Measurements from ENCODE around the gene UBAC1.

UBAC1 gene

DNA sequence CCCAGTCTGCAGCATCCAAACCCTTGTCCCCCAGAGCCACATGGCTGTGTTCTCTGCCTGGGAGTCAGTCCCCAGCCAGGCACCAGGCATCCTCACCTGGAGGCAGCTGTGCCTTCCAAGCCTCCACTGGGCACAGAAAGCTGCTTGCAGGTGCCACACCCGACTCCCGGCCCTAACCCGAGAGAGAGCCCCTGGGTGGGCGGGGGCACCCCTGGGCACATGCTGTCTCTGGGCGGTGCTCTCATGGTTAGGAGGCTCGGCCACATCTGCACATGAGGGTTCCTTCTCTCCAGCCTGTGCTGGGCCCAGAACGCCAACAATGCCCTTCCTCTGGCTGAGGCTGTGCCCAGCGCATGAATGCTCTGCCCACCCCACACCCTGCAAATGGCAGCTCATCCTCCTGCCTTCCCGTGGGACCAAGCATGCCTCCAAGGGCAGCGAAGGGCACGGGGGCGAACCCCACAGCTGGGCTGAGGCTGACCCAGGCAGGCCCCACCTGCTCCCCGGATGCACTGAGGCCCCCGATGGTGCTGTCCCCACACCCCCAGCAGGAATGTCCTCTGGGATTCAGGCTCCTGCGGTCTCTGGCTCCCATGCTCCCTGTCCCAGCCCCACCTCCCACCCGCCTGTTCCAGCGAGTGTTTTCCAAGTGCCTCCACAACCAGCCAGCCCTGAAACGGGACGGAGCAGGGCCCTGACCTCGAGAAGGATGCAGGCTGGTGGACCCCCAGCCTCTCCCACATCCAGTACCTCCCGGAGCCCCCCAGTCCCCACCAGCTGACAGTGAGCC is 31.3 kb downstream of the UBAC1 start:
- Mint-ChIP-seq H3K36me3 (peaks cover 56% of the 10 kb centered on the region), H3K27ac (no peak overlapping the region), H3K4me3 (no peak overlapping the region), H3K9me3 (no peaks in the 10 kb centered on the region), H3K4me1 (peaks cover 32% of the 10 kb centered on the region), H3K27me3 (no peaks in the 10 kb centered on the region)
- no peak for ATAC-seq

DNA sequence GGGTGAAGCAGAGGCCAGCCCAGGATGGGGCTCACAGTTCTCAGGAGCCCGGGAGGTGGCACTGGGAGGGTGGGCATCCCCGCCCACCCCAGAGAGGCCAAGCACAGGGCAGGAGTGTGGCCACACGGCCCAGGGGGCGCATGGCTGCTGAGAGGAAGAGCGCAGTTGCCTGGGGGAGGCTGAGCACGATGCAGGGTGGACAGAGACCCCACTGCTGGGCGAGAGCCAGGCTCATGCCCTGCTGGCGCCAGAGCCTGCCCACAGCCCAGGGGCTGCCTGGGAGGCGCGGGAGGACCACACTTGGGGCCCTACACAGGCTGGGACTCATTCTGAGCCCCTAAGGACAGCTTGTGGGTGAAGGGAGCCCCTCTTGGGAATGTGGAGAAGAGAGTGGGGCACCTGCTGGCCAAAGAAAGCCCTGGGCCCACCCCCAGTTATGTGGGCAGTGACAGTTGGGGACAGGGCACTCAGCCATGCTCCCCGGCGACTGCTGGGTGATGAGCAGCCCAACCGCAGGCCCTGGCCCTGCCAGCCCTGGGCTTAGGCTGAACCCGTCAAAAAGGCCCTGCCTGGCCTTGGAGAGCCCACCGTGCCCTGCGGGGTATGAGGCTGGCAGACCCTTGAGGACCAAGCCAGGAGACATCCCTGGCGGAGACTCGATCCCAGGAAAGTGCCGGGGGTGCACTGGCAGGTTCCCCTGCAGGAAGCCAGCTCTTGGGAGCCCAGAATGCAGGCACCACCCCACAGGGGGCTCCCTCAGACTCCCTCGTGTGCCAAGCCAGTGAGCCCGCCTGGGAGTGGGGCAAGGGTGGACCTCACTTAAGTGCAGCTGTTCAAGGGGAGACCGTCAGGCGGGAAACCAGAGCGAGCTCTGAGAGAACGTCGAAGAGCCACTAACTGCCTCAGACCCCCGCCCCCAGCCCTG is 32.2 kb downstream of the UBAC1 start:
- H3K4me3 Mint-ChIP-seq: no peak overlapping the region
- H3K36me3 Mint-ChIP-seq: peaks cover 60% of the 10 kb centered on the region
- ATAC-seq: no peak
- H3K4me1 Mint-ChIP-seq: peaks cover 33% of the 10 kb centered on the region
- H3K27ac Mint-ChIP-seq: no peak overlapping the region
- H3K9me3 Mint-ChIP-seq: no peaks in the 10 kb centered on the region
- no peaks in the 10 kb centered on the region for H3K27me3 Mint-ChIP-seq

DNA sequence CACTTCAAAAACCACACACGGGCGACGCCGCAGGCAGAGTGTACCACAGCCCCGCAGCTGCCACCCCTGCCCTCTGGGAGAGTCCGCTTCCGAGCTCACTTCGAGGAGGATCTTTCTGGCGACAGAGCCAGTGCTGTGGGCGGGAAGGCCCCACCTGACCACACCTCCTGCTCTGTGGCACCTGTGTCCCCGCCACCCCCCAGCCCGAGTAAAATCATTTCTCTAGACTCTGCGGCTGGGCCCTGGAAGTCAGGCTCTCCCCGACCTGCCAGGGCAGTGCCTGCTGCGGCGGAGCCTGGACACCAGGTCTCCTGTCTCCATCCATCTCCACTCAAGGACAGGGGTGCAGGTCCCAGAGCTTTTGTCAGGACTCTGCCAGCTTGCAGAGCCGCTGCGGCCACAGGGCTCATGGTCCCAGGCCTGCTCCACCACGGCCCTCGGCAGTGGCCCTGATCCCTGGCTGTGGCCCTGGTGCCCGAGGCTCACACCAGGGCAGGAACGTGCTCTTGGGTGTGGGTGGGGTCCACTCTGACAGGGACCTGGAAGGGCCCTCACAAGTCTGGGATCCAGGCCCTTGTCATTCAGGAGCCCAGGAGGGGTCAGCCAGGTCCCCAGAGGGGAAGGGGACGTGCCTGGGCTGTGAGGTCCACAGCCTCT is 33.0 kb downstream of the UBAC1 start:
- Mint-ChIP-seq H3K27ac (no peak overlapping the region), H3K4me1 (peaks cover 33% of the 10 kb centered on the region), H3K27me3 (no peaks in the 10 kb centered on the region), H3K9me3 (no peaks in the 10 kb centered on the region), H3K36me3 (peaks cover 52% of the 10 kb centered on the region), H3K4me3 (no peak overlapping the region)
- ATAC-seq: no peak

DNA sequence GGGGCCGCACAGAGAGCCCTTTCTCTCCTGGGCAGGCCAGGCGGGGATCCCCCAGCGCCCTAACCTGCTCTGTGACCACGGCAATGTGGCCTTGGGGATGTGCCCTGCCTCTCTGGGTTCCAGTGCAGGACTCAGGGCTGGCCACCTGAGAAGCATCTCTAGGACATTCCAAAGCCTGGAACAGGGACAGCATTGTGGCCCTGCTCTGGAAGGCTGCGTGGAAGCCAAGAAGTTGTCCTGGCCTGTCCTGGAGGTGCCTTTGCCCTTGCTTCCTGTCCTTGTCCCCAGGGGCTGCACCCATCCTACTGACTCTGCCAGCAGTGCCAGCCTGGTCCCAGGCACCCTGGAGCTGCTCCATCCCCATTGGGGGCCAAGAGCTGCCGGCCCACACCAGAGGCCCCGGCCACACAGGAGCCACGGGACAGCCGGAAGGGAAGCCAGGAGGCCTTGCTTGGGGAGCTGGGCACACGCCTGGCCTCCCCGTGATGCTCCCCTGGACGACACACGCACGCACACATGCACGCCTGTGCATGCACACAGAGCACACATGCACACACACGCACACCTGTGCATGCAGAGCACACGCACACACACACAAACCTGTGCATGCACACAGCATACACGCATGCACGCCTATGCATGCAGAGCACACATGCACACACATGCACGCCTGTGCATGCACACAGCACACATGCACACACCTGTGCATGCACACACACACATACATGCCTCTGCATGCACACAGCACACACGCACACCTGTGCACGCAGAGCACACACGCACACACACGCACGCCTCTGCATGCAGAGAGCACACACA is 33.8 kb downstream of the UBAC1 start:
- Mint-ChIP-seq H3K4me3 (no peak overlapping the region), H3K9me3 (no peaks in the 10 kb centered on the region), H3K27ac (no peak overlapping the region), H3K4me1 (peaks cover 33% of the 10 kb centered on the region), H3K27me3 (no peaks in the 10 kb centered on the region), H3K36me3 (peaks cover 44% of the 10 kb centered on the region)
- ATAC-seq: no peak

DNA sequence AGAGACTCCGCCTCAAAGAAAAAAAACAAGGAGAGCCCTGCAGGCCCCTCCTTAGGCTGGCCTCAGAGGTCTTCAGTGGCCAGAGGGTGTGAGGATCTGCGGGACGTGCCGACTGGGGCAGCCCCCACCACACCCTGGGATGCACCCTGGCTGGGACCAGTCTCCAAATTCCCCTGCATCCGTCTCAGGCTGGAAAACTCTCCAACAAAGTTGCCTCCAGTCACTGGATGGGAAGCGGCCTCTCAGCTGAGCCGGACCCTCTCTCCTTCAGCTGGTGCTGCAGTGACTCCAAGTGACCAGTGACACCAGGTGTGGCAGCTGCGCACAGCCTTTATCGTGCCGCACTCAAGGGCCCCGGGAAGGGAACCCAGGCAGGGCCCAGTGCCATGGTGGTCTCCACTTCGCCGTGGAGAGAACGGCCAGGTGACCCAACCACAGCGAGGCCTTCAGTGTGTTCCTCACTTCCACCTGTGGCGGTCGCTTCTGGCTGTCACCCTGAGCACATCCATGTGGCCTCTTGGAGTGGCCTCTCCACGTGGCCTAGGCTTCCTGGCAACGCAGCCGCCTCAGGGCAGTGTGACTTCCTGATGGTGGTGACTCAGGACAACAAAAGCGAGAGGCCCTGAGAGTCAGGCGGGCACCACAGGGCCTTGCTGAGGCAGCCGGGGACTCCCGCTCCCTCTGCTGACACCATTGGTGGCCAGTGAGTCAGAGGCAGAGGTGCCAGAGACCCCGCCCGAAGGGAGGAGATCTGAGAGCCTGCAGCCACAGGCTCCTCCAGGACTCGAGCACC is 34.6 kb downstream of the UBAC1 start:
- Mint-ChIP-seq H3K4me3 (no peak overlapping the region), H3K27me3 (no peaks in the 10 kb centered on the region), H3K36me3 (peaks cover 37% of the 10 kb centered on the region), H3K4me1 (peaks cover 33% of the 10 kb centered on the region), H3K27ac (no peak overlapping the region), H3K9me3 (no peaks in the 10 kb centered on the region)
- peak; percentile 79 for ATAC-seq

DNA sequence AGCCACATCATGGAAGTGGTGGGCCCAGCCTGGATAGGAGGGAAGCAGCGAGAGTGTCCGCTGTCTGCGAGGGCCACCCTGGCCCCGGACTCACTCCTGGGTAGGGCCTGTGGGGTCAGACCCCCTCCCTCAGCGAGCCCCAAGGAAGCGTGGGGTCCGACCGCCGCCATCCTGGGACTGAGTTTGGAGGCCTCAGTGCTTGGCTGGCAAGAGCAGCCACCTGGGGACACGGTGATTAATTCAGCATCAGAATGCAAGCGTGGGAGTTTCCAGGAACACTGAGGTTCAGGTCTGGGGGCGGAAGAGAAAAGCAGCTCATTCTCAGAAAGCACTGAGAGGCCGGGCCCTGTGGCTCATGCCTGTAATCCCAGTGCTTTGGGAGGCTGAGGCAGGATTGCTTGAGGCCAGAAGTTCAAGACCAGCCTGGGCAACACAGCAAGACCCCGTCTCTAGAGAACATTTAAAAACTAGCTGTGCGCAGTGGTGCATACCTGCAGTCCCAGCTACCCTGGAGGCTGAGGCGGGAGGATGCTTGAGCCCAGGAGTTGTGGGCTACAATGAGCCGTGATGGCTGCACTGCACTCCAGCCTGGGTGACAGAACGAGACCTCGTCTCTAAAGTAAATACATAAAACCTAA is 35.6 kb downstream of the UBAC1 start:
- H3K27ac Mint-ChIP-seq: peak overlapping the region; percentile 76
- peak; percentile 73 for ATAC-seq
- no peak overlapping the region for H3K4me3 Mint-ChIP-seq
- no peaks in the 10 kb centered on the region for H3K9me3 Mint-ChIP-seq
- peaks cover 31% of the 10 kb centered on the region for H3K4me1 Mint-ChIP-seq
- no peaks in the 10 kb centered on the region for H3K27me3 Mint-ChIP-seq
- peaks cover 27% of the 10 kb centered on the region for H3K36me3 Mint-ChIP-seq

DNA sequence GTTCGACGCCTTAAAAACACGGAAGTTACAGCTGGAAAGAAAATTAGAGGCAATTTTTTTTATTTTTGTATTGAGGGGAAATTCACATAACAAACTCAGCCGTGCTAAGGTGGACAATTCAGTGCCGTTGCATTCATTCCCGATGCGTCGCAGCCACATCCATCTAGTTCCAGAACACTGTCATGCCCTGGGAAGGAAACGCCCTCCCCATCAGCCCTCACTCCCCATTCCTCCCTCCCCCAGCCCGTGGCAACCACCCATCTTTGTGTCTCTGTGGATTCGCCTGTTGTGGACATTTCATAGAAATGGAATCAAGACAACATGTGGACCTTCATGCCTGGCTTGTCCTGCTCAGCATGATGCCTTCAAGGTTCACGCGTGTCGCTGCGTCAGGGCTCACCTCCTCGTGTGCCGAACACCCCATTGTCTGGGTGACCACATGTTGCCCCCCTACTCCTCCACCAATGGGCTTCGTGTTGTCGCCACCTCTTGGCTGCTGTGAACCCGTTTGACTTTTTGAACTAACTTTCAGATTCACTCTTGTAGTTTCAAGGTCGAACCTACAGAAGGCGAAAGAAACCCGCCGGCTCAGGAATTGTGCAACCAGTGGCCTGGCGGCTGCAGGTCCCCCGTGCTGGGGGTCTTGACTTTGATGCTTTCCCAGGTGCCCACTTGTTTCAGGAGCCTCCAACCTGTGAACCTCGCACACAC is 36.4 kb downstream of the UBAC1 start:
- ATAC-seq: no peak
- H3K4me1 Mint-ChIP-seq: peaks cover 23% of the 10 kb centered on the region
- no peaks in the 10 kb centered on the region for H3K9me3 Mint-ChIP-seq
- no peaks in the 10 kb centered on the region for H3K27me3 Mint-ChIP-seq
- H3K4me3 Mint-ChIP-seq: no peak overlapping the region
- H3K27ac Mint-ChIP-seq: peak overlapping the region; percentile 76
- H3K36me3 Mint-ChIP-seq: peaks cover 18% of the 10 kb centered on the region

DNA sequence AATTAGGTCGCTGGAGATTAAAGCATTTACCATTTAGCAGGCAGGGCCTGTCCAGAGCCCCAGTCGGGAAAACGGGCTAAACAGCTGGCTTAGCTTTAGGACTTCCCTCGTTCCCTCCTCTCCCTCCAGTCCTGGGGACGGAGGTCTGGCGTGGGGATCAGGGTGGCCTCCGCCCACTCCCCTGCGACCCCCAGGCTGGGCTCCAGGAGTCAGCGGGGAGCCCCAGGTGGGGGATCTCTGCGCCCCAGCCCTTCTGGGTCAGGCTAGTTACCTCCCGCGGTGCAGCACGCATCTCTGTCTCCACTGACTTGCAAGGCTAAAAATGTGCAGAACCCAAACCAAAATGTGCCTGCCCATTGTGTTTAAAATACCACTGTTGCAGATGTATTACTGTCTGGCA is 37.7 kb downstream of the UBAC1 start:
- Mint-ChIP-seq H3K27me3 (no peaks in the 10 kb centered on the region), H3K36me3 (peaks cover 27% of the 10 kb centered on the region), H3K9me3 (peaks cover 4% of the 10 kb centered on the region), H3K4me3 (no peak overlapping the region), H3K27ac (no peak overlapping the region), H3K4me1 (peaks cover 21% of the 10 kb centered on the region)
- no peak for ATAC-seq

DNA sequence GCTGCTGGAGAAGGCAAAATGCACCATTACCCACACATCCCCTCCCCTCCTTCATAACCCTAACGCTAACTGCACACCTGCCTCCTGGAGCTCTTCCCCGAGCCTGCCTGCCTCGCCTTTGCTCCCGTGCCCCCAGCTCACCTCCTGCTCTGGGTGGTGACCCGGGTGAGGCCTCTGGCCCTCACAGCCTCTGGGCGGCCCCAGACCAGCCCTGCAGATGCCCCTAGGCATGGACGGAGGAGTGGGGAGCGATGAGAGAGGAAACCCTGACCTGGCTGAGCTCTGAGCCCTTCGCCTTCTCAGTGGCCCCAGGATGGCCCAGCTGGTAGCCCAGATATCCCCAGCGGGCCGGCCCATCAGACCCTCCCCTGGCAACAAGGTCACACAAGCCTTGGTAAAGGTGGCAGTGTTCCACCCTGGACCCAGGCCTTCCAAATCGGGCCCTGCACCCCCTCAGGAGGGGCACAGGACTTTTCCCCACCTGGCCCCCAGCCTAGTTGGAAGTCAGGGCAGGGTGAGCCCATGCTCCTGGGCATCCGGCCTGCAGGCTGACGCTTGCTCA is 39.3 kb downstream of the UBAC1 start:
- H3K9me3 Mint-ChIP-seq: peaks cover 7% of the 10 kb centered on the region
- peaks cover 35% of the 10 kb centered on the region for H3K36me3 Mint-ChIP-seq
- H3K27me3 Mint-ChIP-seq: no peaks in the 10 kb centered on the region
- peaks cover 21% of the 10 kb centered on the region for H3K4me1 Mint-ChIP-seq
- H3K4me3 Mint-ChIP-seq: no peak overlapping the region
- ATAC-seq: no peak
- no peak overlapping the region for H3K27ac Mint-ChIP-seq

DNA sequence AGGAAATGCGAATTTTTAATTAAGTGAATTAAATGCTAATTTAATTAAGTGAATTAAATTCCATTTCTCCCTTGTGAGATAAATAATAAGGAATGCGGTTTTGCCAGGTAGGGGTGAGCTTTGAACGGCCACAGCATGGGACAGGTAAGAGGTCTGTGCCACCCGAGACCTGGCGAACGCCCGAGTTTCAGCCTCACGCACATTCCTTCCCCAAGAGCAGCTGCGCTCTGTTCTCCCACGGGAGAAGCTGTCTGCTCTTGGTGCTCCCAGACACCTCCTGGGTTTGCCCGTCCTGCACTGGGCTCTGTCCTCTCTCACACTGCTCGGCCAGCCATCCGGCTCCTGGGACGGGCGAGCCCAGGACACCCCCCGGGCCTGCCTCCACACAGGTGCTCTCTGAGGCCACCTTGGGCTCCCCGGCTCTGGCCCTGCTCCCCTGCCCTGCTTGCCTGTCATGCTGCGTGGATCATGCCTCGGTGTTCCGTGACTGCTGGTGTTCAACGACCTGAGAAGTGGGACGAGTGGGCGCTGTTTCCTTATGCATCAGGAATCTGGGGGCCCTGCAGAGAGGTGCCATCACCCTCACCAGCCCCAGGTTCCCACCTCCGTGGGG is 40.1 kb downstream of the UBAC1 start:
- Mint-ChIP-seq H3K4me1 (peaks cover 24% of the 10 kb centered on the region), H3K27ac (no peak overlapping the region), H3K27me3 (no peaks in the 10 kb centered on the region), H3K4me3 (no peak overlapping the region), H3K36me3 (peaks cover 42% of the 10 kb centered on the region), H3K9me3 (peaks cover 7% of the 10 kb centered on the region)
- no peak for ATAC-seq

DNA sequence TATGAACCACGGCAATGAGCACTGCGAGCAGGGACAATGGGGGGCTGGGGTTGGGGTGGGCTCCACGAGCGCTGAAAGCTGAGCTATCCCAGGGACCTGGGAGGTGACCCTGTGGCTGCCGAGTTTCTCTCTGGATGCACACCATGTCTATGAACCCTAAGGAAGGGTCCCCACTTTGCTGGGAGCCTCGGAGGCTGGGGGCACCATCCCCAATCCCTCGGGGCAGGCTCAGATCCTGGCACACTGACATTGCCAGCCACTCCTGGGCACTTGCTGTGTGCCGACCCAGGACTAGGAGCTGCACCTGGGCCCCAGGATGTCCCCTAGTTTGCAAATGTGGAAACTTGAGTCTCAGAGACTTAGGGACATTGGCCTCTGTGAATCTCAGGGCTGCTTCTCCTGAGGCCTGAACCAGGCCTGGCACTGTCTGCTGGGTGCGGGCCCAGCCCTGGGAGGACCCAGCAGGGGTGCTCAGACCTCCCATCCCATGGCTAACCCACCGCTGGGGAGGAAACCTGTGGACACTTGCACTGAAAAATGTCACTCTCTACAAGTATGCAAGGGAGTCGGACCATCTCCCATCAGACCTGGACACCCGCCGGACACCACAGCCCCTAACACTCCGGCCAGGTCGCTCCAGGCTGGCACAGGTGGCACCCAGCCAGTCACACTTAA is 40.8 kb downstream of the UBAC1 start:
- ATAC-seq: no peak
- Mint-ChIP-seq H3K27ac (no peak overlapping the region), H3K36me3 (peaks cover 49% of the 10 kb centered on the region)

DNA sequence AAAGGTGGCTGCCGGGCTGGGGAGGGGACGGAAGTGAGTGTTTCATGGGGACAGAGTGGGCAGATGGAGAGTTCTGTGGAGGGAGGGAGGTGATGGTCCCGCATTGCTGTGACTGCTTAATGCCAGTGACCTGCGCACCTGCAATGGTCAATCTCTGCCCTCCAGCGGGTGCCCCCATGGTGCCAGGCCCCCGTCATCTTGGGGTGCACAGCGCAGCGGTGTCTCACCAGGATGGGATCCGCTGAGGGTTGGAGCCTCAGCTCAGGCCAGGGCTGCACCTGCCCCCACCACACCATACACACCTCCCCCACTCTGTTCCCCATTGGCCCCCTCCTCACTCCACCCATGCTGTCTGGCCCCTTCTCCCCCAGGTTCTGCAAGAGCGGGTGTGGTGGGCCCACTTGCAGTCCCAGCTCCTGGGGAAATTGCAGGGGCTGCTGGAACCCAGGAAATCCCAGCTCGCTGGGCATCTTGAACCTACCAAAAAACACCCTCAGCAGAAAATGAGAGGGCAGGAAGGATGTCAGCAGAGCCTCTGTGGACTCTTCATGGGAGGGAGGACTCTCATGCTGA is 41.8 kb downstream of the UBAC1 start:
- peaks cover 11% of the 10 kb centered on the region for H3K4me1 Mint-ChIP-seq
- H3K9me3 Mint-ChIP-seq: peaks cover 7% of the 10 kb centered on the region
- no peak for ATAC-seq
- H3K4me3 Mint-ChIP-seq: no peak overlapping the region
- no peak overlapping the region for H3K27ac Mint-ChIP-seq
- no peaks in the 10 kb centered on the region for H3K27me3 Mint-ChIP-seq
- H3K36me3 Mint-ChIP-seq: peaks cover 52% of the 10 kb centered on the region

More for the DNA sequence above, 40.8 kb downstream of the UBAC1 start:
- no peaks in the 10 kb centered on the region for H3K27me3 Mint-ChIP-seq
- no peak overlapping the region for H3K4me3 Mint-ChIP-seq
- peaks cover 7% of the 10 kb centered on the region for H3K9me3 Mint-ChIP-seq
- H3K4me1 Mint-ChIP-seq: peaks cover 17% of the 10 kb centered on the region

All from stimulated activated memory B cell treated with anti-CD40 and anti-IgM and Interleukin-4, amounts not matched to agents 10 μg/mL and 1 μg/mL and 100 μg/mL, for 72 hours (primary cell).